ENCODE measurements around the gene BBC3.

GRCh38 chr19:47221890-47222289 lies 9.1 kb downstream of the BBC3 start:
- TF ChIP-seq GATA2 (IDR thresholded peaks at IDR 0.05; ENCODE audit: low read depth, low read length) (no peak), GATA3 (IDR thresholded peaks at IDR 0.05; ENCODE audit: low read depth, low read length) (no peak)
